Activated CD4-positive, alpha-beta memory T cell treated with anti-CD3 and anti-CD28 coated beads for 36 hours (primary cell): Measurements from ENCODE around the gene ZNF598. TPM values are rescaled to one million over a fixed set of nuclear protein-coding genes. Genes with fewer than 3 reads are reported as not detected.

Experiments used
- CTCF ChIA-PET: fragments of 350-600 bp; sonication (Branson Sonifier 250); formaldehyde crosslinking; loops from one replicate; lab custom pipeline; 2021; ENCODE audit warnings: antibody characterized with exemption, inconsistent platforms; lab: Charles Lee
- POLR2A ChIA-PET: fragments of 350-600 bp; sonication (Branson Sonifier 250); formaldehyde crosslinking; loops from one replicate; lab custom pipeline; 2021; ENCODE audit warnings: antibody characterized with exemption; lab: Charles Lee
- DNase-seq: peaks from one replicate; pipeline ENCODE4 v3.0.0-alpha.2; 2020
- H3K27ac Mint-ChIP-seq: one replicate; pipeline ENCODE4 v1.8.0; 2021; ENCODE audit warnings: mixed read lengths
- H3K27me3 Mint-ChIP-seq: one replicate; pipeline ENCODE4 v1.8.0; 2021; ENCODE audit warnings: mixed read lengths
- H3K36me3 Mint-ChIP-seq: one replicate; pipeline ENCODE4 v1.8.0; 2021; ENCODE audit warnings: mixed read lengths
- H3K4me1 Mint-ChIP-seq: one replicate; pipeline ENCODE4 v1.8.0; 2021; ENCODE audit warnings: low read depth, mixed read lengths
- H3K4me3 Mint-ChIP-seq: one replicate; pipeline ENCODE4 v1.8.0; 2021; ENCODE audit warnings: mild to moderate bottlenecking, mixed read lengths
- H3K9me3 Mint-ChIP-seq: one replicate; pipeline ENCODE4 v1.8.0; 2021; ENCODE audit warnings: mixed read lengths
- intact Hi-C: fragments of 100-400 bp; cut with micrococcal nuclease; formaldehyde crosslinking; loops from one replicate; pipeline ENCODE4 v1.15.1; 2023
- total RNA-seq, 2 experiments: library from RNA; stranded (reverse); gene quantifications; one replicate each; pipeline ENCODE4 v1.2.3, GENCODE V29; 2021

Gene ZNF598
- total RNA-seq, 2 experiments from 2014 or later = 67.2 to 67.6 TPM

- DNase-seq = no peak
- Mint-ChIP-seq H3K27me3 (peaks cover 26% of the 10 kb centered on the region), H3K4me1 (peaks cover 15% of the 10 kb centered on the region), H3K9me3 (no peaks in the 10 kb centered on the region), H3K36me3 (peaks cover 10% of the 10 kb centered on the region), H3K4me3 (peak overlapping the region; percentile 81), H3K27ac (no peak overlapping the region)
- ChIA-PET CTCF (interaction anchor here (0.8 to 2.0 kb wide), 2 partner anchors 21 to 157 kb away, joined by 6 to 13 read pairs; no protein-coding TSS in a partner anchor), POLR2A (interaction anchor here (0.7 to 3.6 kb wide), 6 partner anchors 8 to 156 kb away, joined by 3 to 22 read pairs (median 6); partner anchors contain the start of genes RPS2 and TBL3)
- intact Hi-C loops = no loop called here
Measured at GRCh38 chr16:1982991-1983543, 26.6 kb downstream of the ZNF598 start.

- no peak for DNase-seq
- Mint-ChIP-seq H3K9me3 (no peaks in the 10 kb centered on the region), H3K36me3 (peaks cover 13% of the 10 kb centered on the region), H3K4me1 (peaks cover 15% of the 10 kb centered on the region), H3K4me3 (no peak overlapping the region), H3K27ac (no peak overlapping the region), H3K27me3 (peaks cover 26% of the 10 kb centered on the region)
- POLR2A ChIA-PET = interaction anchor here (1.3 to 3.2 kb wide), 4 partner anchors 9 to 21 kb away, joined by 4 to 15 read pairs (median 6); partner anchors contain the start of genes RPS2 and TBL3
- CTCF ChIA-PET = interaction anchor here (2.0 kb wide), 1 partner anchor 22 kb away, joined by 13 read pairs; no protein-coding TSS in a partner anchor
- intact Hi-C loops = no loop called here
Measured at GRCh38 chr16:1982013-1982433, 27.6 kb downstream of the ZNF598 start.

- Mint-ChIP-seq H3K27ac (no peak within 1 kb of the TSS), H3K4me1 (peaks cover 15% of the 10 kb centered on the region), H3K4me3 (no peak within 1 kb of the TSS), H3K36me3 (peaks cover 14% of the 10 kb centered on the region), H3K27me3 (peaks cover 26% of the 10 kb centered on the region), H3K9me3 (no peaks in the 10 kb centered on the region)
- POLR2A ChIA-PET = interaction anchor here (0.7 to 3.2 kb wide), 4 partner anchors 10 to 21 kb away, joined by 4 to 15 read pairs (median 6); partner anchors contain the start of genes RPS2 and TBL3
- intact Hi-C loops = no loop called here
- CTCF ChIA-PET = interaction anchor here (2.0 kb wide), 1 partner anchor 23 kb away, joined by 13 read pairs; no protein-coding TSS in a partner anchor
- no peak for DNase-seq
Measured at GRCh38 chr16:1981398-1981836, 28.2 kb downstream of the ZNF598 start, which contains the start of gene NOXO1. NOXO1 (minus strand) TSS chr16:1981469; CDS start chr16:1981179, 290 bp downstream.

- no peak for DNase-seq
- Mint-ChIP-seq H3K4me1 (peaks cover 15% of the 10 kb centered on the region), H3K27ac (no peak overlapping the region), H3K9me3 (no peaks in the 10 kb centered on the region), H3K4me3 (no peak overlapping the region), H3K36me3 (peaks cover 19% of the 10 kb centered on the region), H3K27me3 (peaks cover 26% of the 10 kb centered on the region)
- ChIA-PET POLR2A (interaction anchor here (2.4 to 3.2 kb wide), 2 partner anchors 9 to 20 kb away, joined by 7 to 15 read pairs; partner anchors contain the start of gene TBL3), CTCF (interaction anchor here (1.3 kb wide), 1 partner anchor 159 kb away, joined by 3 read pairs; no protein-coding TSS in a partner anchor)
- intact Hi-C loops = no loop called here
Measured at GRCh38 chr16:1980770-1981087, 28.9 kb downstream of the ZNF598 start.

GRCh38 chr16:1980030-1980769 lies 29.4 kb downstream of the ZNF598 start:
- Mint-ChIP-seq H3K4me1 (peaks cover 12% of the 10 kb centered on the region), H3K27ac (no peak overlapping the region), H3K4me3 (no peak overlapping the region), H3K36me3 (peaks cover 22% of the 10 kb centered on the region), H3K27me3 (peaks cover 26% of the 10 kb centered on the region), H3K9me3 (no peaks in the 10 kb centered on the region)
- intact Hi-C loops = no loop called here
- DNase-seq = no peak
- ChIA-PET CTCF (interaction anchor here (1.3 kb wide), 1 partner anchor 160 kb away, joined by 3 read pairs; no protein-coding TSS in a partner anchor), POLR2A (interaction anchor here (3.2 kb wide), 1 partner anchor 9 kb away, joined by 15 read pairs; the partner anchor contains the start of gene TBL3)

- peak; percentile 51 for DNase-seq
- intact Hi-C loops = no loop called here
- ChIA-PET POLR2A (interaction anchor here (1.2 kb wide), 1 partner anchor 15 kb away, joined by 4 read pairs; the partner anchor contains the start of gene RPS2), CTCF (interaction anchor here (1.3 kb wide), 1 partner anchor 160 kb away, joined by 3 read pairs; no protein-coding TSS in a partner anchor)
- H3K36me3 Mint-ChIP-seq = peaks cover 29% of the 10 kb centered on the region
- H3K4me3 Mint-ChIP-seq = no peak overlapping the region
- no peak overlapping the region for H3K27ac Mint-ChIP-seq
- peaks cover 26% of the 10 kb centered on the region for H3K27me3 Mint-ChIP-seq
- no peaks in the 10 kb centered on the region for H3K9me3 Mint-ChIP-seq
- H3K4me1 Mint-ChIP-seq = peaks cover 4% of the 10 kb centered on the region
Measured at GRCh38 chr16:1979271-1980029, 30.2 kb downstream of the ZNF598 start.

GRCh38 chr16:1978476-1979120 lies 31.0 kb downstream of the ZNF598 start:
- Mint-ChIP-seq H3K36me3 (peaks cover 29% of the 10 kb centered on the region), H3K27me3 (peaks cover 26% of the 10 kb centered on the region), H3K4me3 (no peak overlapping the region), H3K4me1 (peaks cover 4% of the 10 kb centered on the region), H3K9me3 (no peaks in the 10 kb centered on the region), H3K27ac (no peak overlapping the region)
- no peak for DNase-seq
- intact Hi-C loops = no loop called here
- CTCF ChIA-PET = interaction anchor here (1.2 kb wide), 1 partner anchor 9 kb away, joined by 3 read pairs; no protein-coding TSS in a partner anchor
- POLR2A ChIA-PET = interaction anchor here (1.2 kb wide), 1 partner anchor 14 kb away, joined by 4 read pairs; the partner anchor contains the start of gene RPS2

GRCh38 chr16:1977875-1978268 lies 31.7 kb downstream of the ZNF598 start:
- CTCF ChIA-PET = interaction anchor here (1.2 kb wide), 1 partner anchor 10 kb away, joined by 3 read pairs; no protein-coding TSS in a partner anchor
- no peak for DNase-seq
- no peak overlapping the region for H3K27ac Mint-ChIP-seq
- POLR2A ChIA-PET = no interaction called here
- H3K36me3 Mint-ChIP-seq = peaks cover 30% of the 10 kb centered on the region
- H3K4me3 Mint-ChIP-seq = no peak overlapping the region
- no peaks in the 10 kb centered on the region for H3K9me3 Mint-ChIP-seq
- intact Hi-C loops = no loop called here
- H3K27me3 Mint-ChIP-seq = peaks cover 21% of the 10 kb centered on the region
- H3K4me1 Mint-ChIP-seq = peaks cover 5% of the 10 kb centered on the region

- DNase-seq = no peak
- Mint-ChIP-seq H3K27me3 (peaks cover 15% of the 10 kb centered on the region), H3K4me1 (peaks cover 7% of the 10 kb centered on the region)
Measured at GRCh38 chr16:1976951-1977874, 32.4 kb downstream of the ZNF598 start.

GRCh38 chr16:1976216-1976520 lies 33.5 kb downstream of the ZNF598 start:
- no peaks in the 10 kb centered on the region for H3K9me3 Mint-ChIP-seq
- POLR2A ChIA-PET = interaction anchor here (1.8 kb wide), 1 partner anchor 12 kb away, joined by 9 read pairs; the partner anchor contains the start of gene RPS2
- CTCF ChIA-PET = no interaction called here
- peaks cover 39% of the 10 kb centered on the region for H3K36me3 Mint-ChIP-seq
- peaks cover 9% of the 10 kb centered on the region for H3K27me3 Mint-ChIP-seq
- peaks cover 15% of the 10 kb centered on the region for H3K4me1 Mint-ChIP-seq
- H3K4me3 Mint-ChIP-seq = no peak overlapping the region
- intact Hi-C loops = no loop called here
- H3K27ac Mint-ChIP-seq = no peak overlapping the region
- no peak for DNase-seq

More at GRCh38 chr16:1976951-1977874, 32.4 kb downstream of the ZNF598 start:
- ChIA-PET POLR2A (interaction anchor here (1.8 kb wide), 1 partner anchor 13 kb away, joined by 9 read pairs; the partner anchor contains the start of gene RPS2), CTCF (interaction anchor here (1.2 kb wide), 1 partner anchor 11 kb away, joined by 3 read pairs; no protein-coding TSS in a partner anchor)
- no peak overlapping the region for H3K4me3 Mint-ChIP-seq
- no peak overlapping the region for H3K27ac Mint-ChIP-seq
- peaks cover 32% of the 10 kb centered on the region for H3K36me3 Mint-ChIP-seq
- intact Hi-C loops = no loop called here
- H3K9me3 Mint-ChIP-seq = no peaks in the 10 kb centered on the region
